Activated naive CD8-positive, alpha-beta T cell treated with anti-CD3 and anti-CD28 coated beads, Interleukin-2, amount 10 ng/mL, durations not matched to agents 7 days and 5 days (primary cell): ENCODE measurements around the gene FANK1. TPM values are rescaled to one million over a fixed set of nuclear protein-coding genes. Genes with fewer than 3 reads are reported as not detected.
A peak's percentile ranks its signal among the peaks of the same experiment; 100 is the strongest.
"Not testable (repeated sequence)": the region's sequence is repeated elsewhere in the genome, so short reads cannot be mapped to it uniquely, and the experiment has no call there.

Experiments
- ATAC-seq: fragments of 150-1000 bp; cut with Tn5 transposase; one replicate; pipeline ENCODE4 v1.10.0; 2021; ENCODE audit warnings: low read depth, moderate library complexity
- POLR2A ChIA-PET: fragments of 350-600 bp; sonication (Branson Sonifier 250); formaldehyde crosslinking; loops from one replicate; lab custom pipeline; 2021; ENCODE audit warnings: antibody characterized with exemption; lab: Charles Lee
- DNase-seq: peaks from one replicate; pipeline ENCODE4 v3.0.0; 2021
- H3K27ac Mint-ChIP-seq: one replicate; pipeline ENCODE4 v1.8.0; 2022; ENCODE audit warnings: mild to moderate bottlenecking, mixed read lengths
- H3K27me3 Mint-ChIP-seq: one replicate; pipeline ENCODE4 v1.8.0; 2022; ENCODE audit warnings: mild to moderate bottlenecking, moderate library complexity, mixed read lengths
- H3K36me3 Mint-ChIP-seq: one replicate; pipeline ENCODE4 v1.8.0; 2021; ENCODE audit warnings: mild to moderate bottlenecking, mixed read lengths
- H3K4me1 Mint-ChIP-seq: one replicate; pipeline ENCODE4 v1.8.0; 2021; ENCODE audit warnings: mixed read lengths
- H3K4me3 Mint-ChIP-seq: one replicate; pipeline ENCODE4 v1.8.0; 2022; ENCODE audit warnings: mild to moderate bottlenecking, moderate library complexity, mixed read lengths
- H3K9me3 Mint-ChIP-seq: one replicate; pipeline ENCODE4 v1.8.0; 2021; ENCODE audit warnings: mixed read lengths
- total RNA-seq, 2 experiments: library from RNA; stranded (reverse); gene quantifications; one replicate each; pipeline ENCODE4 v1.2.3, GENCODE V29; 2021

FANK1 gene, protein sequence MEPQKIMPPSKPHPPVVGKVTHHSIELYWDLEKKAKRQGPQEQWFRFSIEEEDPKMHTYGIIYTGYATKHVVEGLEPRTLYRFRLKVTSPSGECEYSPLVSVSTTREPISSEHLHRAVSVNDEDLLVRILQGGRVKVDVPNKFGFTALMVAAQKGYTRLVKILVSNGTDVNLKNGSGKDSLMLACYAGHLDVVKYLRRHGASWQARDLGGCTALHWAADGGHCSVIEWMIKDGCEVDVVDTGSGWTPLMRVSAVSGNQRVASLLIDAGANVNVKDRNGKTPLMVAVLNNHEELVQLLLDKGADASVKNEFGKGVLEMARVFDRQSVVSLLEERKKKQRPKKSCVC
- total RNA-seq = under 1 TPM; 0.69 to 0.96 TPM

- DNase-seq (peak; percentile 87), ATAC-seq (peak; percentile 82)
- Mint-ChIP-seq H3K27ac (peak within 1 kb of the TSS; percentile 87), H3K4me1 (peaks cover 14% of the 10 kb centered on the region), H3K4me3 (peak within 1 kb of the TSS; percentile 91)
- H3K36me3 Mint-ChIP-seq, H3K9me3 Mint-ChIP-seq, H3K27me3 Mint-ChIP-seq, POLR2A ChIA-PET: not testable (repeated sequence)
Observed at GRCh38 chr10:125896088-125896934, at the start of gene FANK1. FANK1 (plus strand) TSS chr10:125896564; CDS start chr10:125896643, 79 bp downstream.

GRCh38 chr10:125846894-125847293, 49.5 kb upstream of the FANK1 start:
- H3K4me1 Mint-ChIP-seq = no peaks in the 10 kb centered on the region
- no peak for DNase-seq
- H3K36me3 Mint-ChIP-seq = peaks cover 6% of the 10 kb centered on the region
- H3K27ac Mint-ChIP-seq = no peak overlapping the region
- POLR2A ChIA-PET = no interaction called here
- H3K27me3 Mint-ChIP-seq = no peaks in the 10 kb centered on the region
- no peak for ATAC-seq
- H3K9me3 Mint-ChIP-seq = no peaks in the 10 kb centered on the region
- H3K4me3 Mint-ChIP-seq = no peak overlapping the region

- POLR2A ChIA-PET = no interaction called here
- Mint-ChIP-seq H3K36me3 (peaks cover 7% of the 10 kb centered on the region), H3K27me3 (no peaks in the 10 kb centered on the region), H3K4me1 (no peaks in the 10 kb centered on the region), H3K4me3 (no peak overlapping the region), H3K9me3 (no peaks in the 10 kb centered on the region), H3K27ac (no peak overlapping the region)
- DNase-seq = no peak
- ATAC-seq = no peak
Observed at GRCh38 chr10:125848371-125848770, 48.0 kb upstream of the FANK1 start.

DNA sequence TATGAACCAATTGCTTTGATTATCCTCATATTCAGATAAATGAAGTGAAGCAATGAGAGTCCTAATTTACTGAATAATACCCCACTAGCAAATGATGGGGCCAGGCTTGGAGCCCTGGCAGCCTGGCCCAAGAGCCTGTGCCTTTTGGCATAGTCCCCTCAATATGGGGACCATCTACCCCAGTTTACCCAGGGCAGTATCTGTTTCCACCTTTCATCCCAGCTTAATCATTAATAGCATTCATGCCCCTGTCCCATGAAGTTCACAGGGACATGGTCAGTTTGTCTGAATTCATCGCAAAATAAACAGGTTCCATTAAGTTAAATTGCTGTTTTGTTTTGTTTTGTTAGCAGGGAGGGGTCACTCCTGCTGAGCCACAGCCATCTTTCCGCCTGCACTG, 47.5 kb upstream of the FANK1 start:
- no peak overlapping the region for H3K27ac Mint-ChIP-seq
- H3K4me3 Mint-ChIP-seq = no peak overlapping the region
- peaks cover 8% of the 10 kb centered on the region for H3K36me3 Mint-ChIP-seq
- ATAC-seq (no peak), DNase-seq (no peak)
- H3K27me3 Mint-ChIP-seq = no peaks in the 10 kb centered on the region
- H3K4me1 Mint-ChIP-seq = no peaks in the 10 kb centered on the region
- H3K9me3 Mint-ChIP-seq = no peaks in the 10 kb centered on the region
- POLR2A ChIA-PET = no interaction called here

- no peak overlapping the region for H3K27ac Mint-ChIP-seq
- no peak for DNase-seq
- no peaks in the 10 kb centered on the region for H3K4me1 Mint-ChIP-seq
- ATAC-seq = no peak
- no peaks in the 10 kb centered on the region for H3K9me3 Mint-ChIP-seq
- H3K27me3 Mint-ChIP-seq = no peaks in the 10 kb centered on the region
- POLR2A ChIA-PET = no interaction called here
- no peak overlapping the region for H3K4me3 Mint-ChIP-seq
- H3K36me3 Mint-ChIP-seq = peaks cover 9% of the 10 kb centered on the region
Observed at GRCh38 chr10:125849448-125849847, 46.9 kb upstream of the FANK1 start.

- ATAC-seq = no peak
- no peak overlapping the region for H3K27ac Mint-ChIP-seq
- DNase-seq = no peak
- H3K9me3 Mint-ChIP-seq = no peaks in the 10 kb centered on the region
- H3K4me1 Mint-ChIP-seq = no peaks in the 10 kb centered on the region
- H3K27me3 Mint-ChIP-seq = no peaks in the 10 kb centered on the region
- POLR2A ChIA-PET = no interaction called here
- H3K4me3 Mint-ChIP-seq = no peak overlapping the region
- peaks cover 10% of the 10 kb centered on the region for H3K36me3 Mint-ChIP-seq
Observed at GRCh38 chr10:125850766-125851731, 45.3 kb upstream of the FANK1 start.

GRCh38 chr10:125852487-125852886, 43.9 kb upstream of the FANK1 start:
- no peak overlapping the region for H3K4me3 Mint-ChIP-seq
- no peak overlapping the region for H3K27ac Mint-ChIP-seq
- no peaks in the 10 kb centered on the region for H3K27me3 Mint-ChIP-seq
- no peak for DNase-seq
- H3K4me1 Mint-ChIP-seq = no peaks in the 10 kb centered on the region
- ATAC-seq = no peak
- POLR2A ChIA-PET = no interaction called here
- peaks cover 10% of the 10 kb centered on the region for H3K36me3 Mint-ChIP-seq
- H3K9me3 Mint-ChIP-seq = no peaks in the 10 kb centered on the region

- DNase-seq = no peak
- Mint-ChIP-seq H3K4me1 (peaks cover 4% of the 10 kb centered on the region), H3K9me3 (no peaks in the 10 kb centered on the region), H3K4me3 (no peak overlapping the region), H3K36me3 (peaks cover 4% of the 10 kb centered on the region), H3K27me3 (no peaks in the 10 kb centered on the region), H3K27ac (no peak overlapping the region)
- POLR2A ChIA-PET = no interaction called here
- ATAC-seq = no peak
Observed at GRCh38 chr10:125857185-125857760, 39.1 kb upstream of the FANK1 start.

DNA sequence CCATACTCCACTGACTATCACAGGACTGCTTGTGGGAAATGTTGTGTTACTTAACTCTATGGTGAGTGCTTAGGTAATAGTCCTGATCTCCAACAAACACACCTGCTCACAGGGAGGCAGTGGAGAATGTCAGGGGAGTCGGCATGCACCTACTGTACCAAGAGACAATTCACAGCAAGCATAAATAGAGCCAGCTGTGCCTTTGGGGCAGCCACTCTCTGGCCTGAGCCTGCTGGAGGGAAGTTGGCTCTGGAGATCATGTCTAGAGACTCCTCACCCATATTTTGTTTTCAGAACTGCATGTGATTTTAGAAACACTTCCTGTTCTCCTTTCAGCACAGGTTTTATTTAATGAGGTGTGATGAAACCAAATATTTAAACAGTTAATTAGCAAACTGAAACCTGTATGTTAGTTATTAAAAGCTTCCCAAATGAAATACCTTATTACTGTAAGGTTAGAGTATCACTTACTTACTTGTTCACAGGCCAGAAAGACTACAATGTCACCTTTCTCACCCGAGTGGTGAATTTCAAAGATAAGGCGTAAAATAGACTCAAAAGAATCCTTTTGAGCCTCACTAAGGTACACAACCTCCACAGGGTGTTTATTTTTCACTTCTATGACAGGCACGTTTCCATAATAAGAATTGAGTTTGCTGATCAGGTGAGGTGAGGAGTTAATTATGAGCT, 37.1 kb upstream of the FANK1 start:
- DNase-seq = no peak
- POLR2A ChIA-PET = no interaction called here
- H3K27me3 Mint-ChIP-seq = no peaks in the 10 kb centered on the region
- H3K4me1 Mint-ChIP-seq = peaks cover 4% of the 10 kb centered on the region
- H3K36me3 Mint-ChIP-seq = peaks cover 3% of the 10 kb centered on the region
- no peak overlapping the region for H3K27ac Mint-ChIP-seq
- H3K4me3 Mint-ChIP-seq = no peak overlapping the region
- H3K9me3 Mint-ChIP-seq = no peaks in the 10 kb centered on the region
- no peak for ATAC-seq

DNA sequence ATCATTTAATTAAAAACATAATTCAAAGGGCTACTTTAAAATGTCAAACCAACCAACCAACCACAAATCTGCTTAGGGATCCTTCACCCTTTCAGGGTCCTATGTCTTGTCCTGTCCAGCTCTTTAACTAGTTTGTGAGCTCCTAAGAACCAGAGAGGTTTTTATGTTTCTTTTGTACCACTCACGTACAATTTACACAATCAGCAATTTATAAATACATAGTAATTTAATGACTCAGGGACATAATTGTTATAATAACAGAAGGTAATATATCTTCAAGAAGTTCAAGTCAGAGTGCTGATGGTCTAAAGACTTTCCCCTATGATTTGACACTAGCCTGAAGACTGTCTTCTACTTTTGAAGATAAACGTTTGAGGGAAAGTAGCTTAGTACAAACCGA, 31.2 kb upstream of the FANK1 start:
- POLR2A ChIA-PET = interaction anchor here (0.6 kb wide), 1 partner anchor 20 kb away, joined by 3 read pairs; no protein-coding TSS in a partner anchor
- Mint-ChIP-seq H3K27me3 (no peaks in the 10 kb centered on the region), H3K4me3 (no peak overlapping the region), H3K27ac (no peak overlapping the region), H3K36me3 (no peaks in the 10 kb centered on the region), H3K9me3 (no peaks in the 10 kb centered on the region), H3K4me1 (no peaks in the 10 kb centered on the region)
- DNase-seq = no peak
- ATAC-seq = no peak

DNA sequence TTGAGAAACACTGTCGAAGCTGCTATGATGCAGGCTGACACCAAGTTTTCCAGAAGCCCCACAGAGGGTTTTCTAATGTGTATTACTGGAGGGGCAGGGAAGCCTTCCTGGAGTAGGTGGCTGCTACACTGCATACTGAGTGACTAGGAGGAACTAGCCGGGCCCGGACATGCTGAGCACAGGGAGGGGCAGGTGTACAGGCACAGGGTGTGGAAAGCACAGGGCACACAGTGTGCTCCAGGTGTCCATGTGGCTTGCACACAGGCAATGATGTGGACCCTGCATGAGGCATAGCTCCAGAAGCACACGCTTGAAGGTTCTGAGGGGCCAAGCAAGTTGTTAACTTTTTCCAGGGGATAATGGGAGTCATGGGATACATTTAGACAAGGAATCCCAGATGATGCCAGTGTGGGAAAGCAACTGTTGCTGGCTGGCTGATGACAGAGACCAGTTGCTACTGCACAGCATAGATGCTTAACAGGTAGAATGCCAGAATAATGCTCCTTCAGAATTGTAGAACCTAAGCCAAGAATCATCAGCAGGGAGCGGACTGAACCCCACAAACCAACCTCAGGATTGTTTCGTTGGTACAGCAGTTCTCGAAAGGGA, 29.8 kb upstream of the FANK1 start:
- no peak for DNase-seq
- Mint-ChIP-seq H3K4me3 (no peak overlapping the region), H3K4me1 (no peaks in the 10 kb centered on the region), H3K36me3 (no peaks in the 10 kb centered on the region), H3K27ac (no peak overlapping the region), H3K27me3 (no peaks in the 10 kb centered on the region), H3K9me3 (no peaks in the 10 kb centered on the region)
- no peak for ATAC-seq
- POLR2A ChIA-PET = no interaction called here

- H3K36me3 Mint-ChIP-seq = peaks cover 3% of the 10 kb centered on the region
- H3K27ac Mint-ChIP-seq = no peak overlapping the region
- DNase-seq (no peak), ATAC-seq (no peak)
- H3K4me1 Mint-ChIP-seq = no peaks in the 10 kb centered on the region
- no peaks in the 10 kb centered on the region for H3K9me3 Mint-ChIP-seq
- H3K27me3 Mint-ChIP-seq = no peaks in the 10 kb centered on the region
- no peak overlapping the region for H3K4me3 Mint-ChIP-seq
- POLR2A ChIA-PET = no interaction called here
Observed at GRCh38 chr10:125868372-125868975, 27.9 kb upstream of the FANK1 start.
